Rectal smooth muscle tissue (tissue), 1 donor: ENCODE measurements around the gene SHOC2.

Experiments used
- H3K27ac ChIP-seq: one replicate; pipeline ENCODE4 v1.7.0; 2013; ENCODE audit warnings: low read depth, low read length, inconsistent platforms
- H3K27me3 ChIP-seq: one replicate; pipeline ENCODE4 v1.7.0; 2013; ENCODE audit warnings: low read length; ENCODE audit not compliant: control insufficient read depth, insufficient read depth
- H3K36me3 ChIP-seq: one replicate; pipeline ENCODE4 v1.7.0; 2013; ENCODE audit warnings: low read length; ENCODE audit not compliant: control insufficient read depth, insufficient read depth
- H3K4me1 ChIP-seq: one replicate; pipeline ENCODE4 v1.7.0; 2013; ENCODE audit warnings: low read length; ENCODE audit not compliant: control insufficient read depth, insufficient read depth
- H3K4me3 ChIP-seq: one replicate; pipeline ENCODE4 v1.7.0; 2013; ENCODE audit warnings: low read length
- H3K9ac ChIP-seq: one replicate; pipeline ENCODE4 v1.7.0; 2013; ENCODE audit warnings: low read length

The SHOC2 gene

DNA sequence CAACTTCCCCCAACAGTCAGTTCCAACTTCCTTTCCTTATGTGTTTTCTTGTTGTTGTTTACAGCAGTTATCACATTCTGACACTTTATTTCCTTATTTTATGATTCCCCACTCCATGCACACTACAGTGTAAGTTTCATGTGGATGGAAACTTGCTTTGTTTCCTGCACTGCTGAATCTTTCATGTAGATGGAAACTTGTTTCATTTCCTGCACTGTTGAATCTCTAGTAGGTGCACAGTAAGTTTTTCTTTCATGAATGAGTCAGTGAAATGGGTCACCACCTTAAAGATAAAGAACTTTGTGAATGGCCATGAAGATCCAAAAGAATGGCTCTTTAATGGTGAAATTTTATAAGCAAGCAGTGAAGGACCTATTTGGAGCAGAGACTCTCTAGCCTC is 61.4 kb downstream of the SHOC2 start:
- H3K27ac ChIP-seq: no peak overlapping the region
- H3K9ac ChIP-seq: no peak overlapping the region
- H3K4me1 ChIP-seq: no peaks in the 10 kb centered on the region
- H3K4me3 ChIP-seq: no peak overlapping the region
- H3K36me3 ChIP-seq: peaks cover 2% of the 10 kb centered on the region
- no peaks in the 10 kb centered on the region for H3K27me3 ChIP-seq

DNA sequence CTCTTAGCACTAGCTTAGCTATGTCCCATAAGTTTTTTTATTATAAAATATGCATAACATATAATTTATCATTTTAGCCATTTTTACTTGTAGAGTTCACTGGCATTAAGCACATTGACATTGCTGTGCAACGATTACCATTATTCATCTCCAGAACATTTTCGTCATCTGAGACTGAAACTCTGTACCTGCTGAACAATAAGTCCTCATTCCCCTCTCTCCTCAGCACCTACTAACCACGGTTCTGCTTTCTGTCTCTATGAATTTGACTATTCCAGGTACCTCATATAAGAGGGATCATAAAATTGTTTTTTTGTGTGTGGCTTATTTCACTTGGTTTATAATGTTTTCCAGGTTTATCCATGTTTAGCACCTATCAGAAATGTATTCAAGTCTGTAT is 64.1 kb downstream of the SHOC2 start:
- H3K36me3 ChIP-seq: peaks cover 2% of the 10 kb centered on the region
- no peak overlapping the region for H3K27ac ChIP-seq
- no peaks in the 10 kb centered on the region for H3K4me1 ChIP-seq
- H3K27me3 ChIP-seq: no peaks in the 10 kb centered on the region
- no peak overlapping the region for H3K4me3 ChIP-seq
- no peak overlapping the region for H3K9ac ChIP-seq

DNA sequence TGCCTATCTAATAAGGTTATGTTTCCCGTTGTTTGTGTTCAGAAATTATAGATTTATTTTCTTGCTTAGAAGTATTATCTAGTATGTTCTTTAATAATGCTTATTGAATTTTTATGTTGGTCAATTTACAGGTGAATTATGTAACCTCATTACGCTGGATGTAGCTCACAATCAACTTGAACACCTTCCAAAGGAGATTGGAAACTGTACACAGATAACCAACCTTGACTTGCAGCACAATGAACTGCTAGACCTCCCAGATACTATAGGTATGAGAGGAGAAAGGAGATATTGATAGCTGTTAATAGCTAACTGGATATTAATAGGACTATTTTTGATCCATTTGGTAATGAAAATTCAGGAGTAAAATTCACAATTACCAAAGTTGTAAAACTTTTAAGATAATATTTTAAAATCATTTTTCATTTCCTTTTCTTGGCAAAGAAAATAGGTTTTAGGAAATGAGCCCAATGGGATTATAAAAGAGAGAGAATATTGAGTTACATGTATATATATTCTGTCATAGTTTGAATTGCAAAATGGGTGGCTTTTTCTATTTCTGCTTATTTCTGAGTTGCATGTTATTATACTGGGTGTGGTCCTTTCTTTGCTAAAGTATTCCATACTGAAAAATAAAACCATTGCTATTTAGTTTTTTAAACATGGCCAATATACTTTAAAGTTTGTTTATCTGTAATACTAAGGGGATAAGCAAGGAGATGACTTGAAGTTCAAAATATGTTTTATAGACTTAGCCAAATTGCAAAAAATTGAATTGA is 66.3 kb downstream of the SHOC2 start:
- peaks cover 2% of the 10 kb centered on the region for H3K36me3 ChIP-seq
- H3K4me1 ChIP-seq: no peaks in the 10 kb centered on the region

DNA sequence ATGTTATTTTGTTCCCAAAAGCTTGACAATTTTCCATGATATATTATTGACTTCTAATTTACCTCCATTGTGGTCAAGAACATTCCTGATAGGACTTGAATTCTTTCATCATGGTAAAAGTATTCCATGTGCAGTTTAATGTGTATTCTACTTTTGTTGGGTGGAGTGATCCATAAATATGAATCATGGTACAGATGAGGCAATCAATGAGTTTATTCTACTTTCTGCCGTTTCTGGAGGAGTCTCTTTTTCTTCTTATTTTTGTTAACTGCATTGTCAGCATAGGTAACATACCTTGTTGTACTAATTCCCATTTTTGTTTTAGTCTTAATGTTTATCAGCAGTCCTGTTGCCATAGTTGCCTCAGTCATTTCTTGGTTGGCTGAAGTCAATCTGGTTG is 69.6 kb downstream of the SHOC2 start:
- Histone ChIP-seq H3K4me3 (no peak overlapping the region), H3K27me3 (no peaks in the 10 kb centered on the region), H3K9ac (no peak overlapping the region), H3K4me1 (no peaks in the 10 kb centered on the region), H3K27ac (no peak overlapping the region), H3K36me3 (no peaks in the 10 kb centered on the region)

More for the DNA sequence above, 66.3 kb downstream of the SHOC2 start:
- no peak overlapping the region for H3K4me3 ChIP-seq
- H3K27ac ChIP-seq: no peak overlapping the region
- H3K9ac ChIP-seq: no peak overlapping the region
- H3K27me3 ChIP-seq: no peaks in the 10 kb centered on the region

DNA sequence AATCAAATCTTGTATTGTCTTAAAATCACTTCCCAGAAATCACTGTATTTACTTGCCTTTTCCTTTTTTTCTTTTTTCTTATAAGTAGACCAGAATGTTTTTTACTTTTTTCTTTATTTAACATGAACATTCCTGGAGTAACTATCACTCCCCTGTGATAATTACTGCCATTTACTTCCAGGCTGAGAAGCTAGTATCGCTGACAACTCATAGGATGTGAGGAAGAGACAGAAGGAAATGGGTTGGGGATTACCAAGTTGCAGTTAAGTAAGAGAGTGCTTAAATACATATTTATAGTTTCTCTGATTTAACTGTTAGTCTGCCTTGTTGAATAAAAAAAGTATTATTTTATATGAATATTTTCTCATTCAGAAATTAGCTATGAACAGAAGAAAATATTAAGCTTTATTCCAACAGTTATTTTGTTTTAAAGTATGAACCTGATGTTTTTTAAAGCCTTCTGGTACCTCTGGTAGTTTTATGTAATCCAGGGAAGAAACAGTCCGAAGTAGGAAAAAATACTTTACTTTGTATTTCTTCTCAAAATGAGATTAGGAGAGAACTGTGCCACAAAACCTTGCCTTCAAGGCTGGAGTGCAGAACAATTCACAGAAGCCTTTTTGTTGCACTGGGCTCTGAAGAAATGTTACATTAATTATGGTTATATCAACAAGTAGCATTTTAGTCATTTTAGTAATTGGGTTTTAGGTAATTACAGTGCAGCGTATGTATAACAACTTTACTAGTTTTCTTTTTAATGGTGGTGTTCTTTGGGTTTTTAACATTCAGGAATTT is 72.8 kb downstream of the SHOC2 start:
- H3K4me3 ChIP-seq: no peak overlapping the region
- no peaks in the 10 kb centered on the region for H3K36me3 ChIP-seq
- H3K27me3 ChIP-seq: no peaks in the 10 kb centered on the region
- no peak overlapping the region for H3K27ac ChIP-seq
- no peaks in the 10 kb centered on the region for H3K4me1 ChIP-seq
- no peak overlapping the region for H3K9ac ChIP-seq

DNA sequence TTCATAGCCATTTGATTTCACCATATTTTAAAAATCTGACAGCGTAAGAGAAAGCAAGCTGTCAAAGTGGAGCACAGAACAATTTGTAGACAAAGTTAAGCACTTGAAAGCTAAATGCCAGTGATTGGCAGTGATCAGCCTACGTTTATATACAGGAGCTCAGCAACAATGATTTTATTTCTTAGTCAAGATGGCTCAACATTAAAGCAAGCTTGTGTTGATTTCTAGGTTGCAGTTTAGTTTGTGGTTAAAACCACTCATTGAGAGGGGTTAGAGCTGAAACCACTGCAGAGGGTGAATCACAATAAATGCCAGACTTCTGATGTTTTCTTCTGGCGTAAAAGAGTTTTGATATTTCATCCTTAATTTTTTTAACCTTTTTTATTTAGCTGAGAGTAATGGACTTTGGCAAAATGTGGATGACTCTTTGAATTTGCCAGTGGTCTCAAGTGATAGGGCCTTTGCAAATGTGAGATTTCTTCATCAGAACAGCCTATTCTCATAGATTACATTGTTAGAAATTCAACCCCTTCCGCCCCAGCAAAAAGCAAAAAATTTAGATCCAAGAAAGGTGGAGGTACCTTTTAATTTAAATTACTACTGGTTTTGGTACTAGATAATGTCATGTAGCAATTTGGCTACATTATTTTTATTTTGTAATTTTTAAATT is 73.8 kb downstream of the SHOC2 start:
- Histone ChIP-seq H3K27ac (no peak overlapping the region), H3K4me1 (no peaks in the 10 kb centered on the region), H3K36me3 (no peaks in the 10 kb centered on the region), H3K9ac (no peak overlapping the region), H3K4me3 (no peak overlapping the region), H3K27me3 (no peaks in the 10 kb centered on the region)

DNA sequence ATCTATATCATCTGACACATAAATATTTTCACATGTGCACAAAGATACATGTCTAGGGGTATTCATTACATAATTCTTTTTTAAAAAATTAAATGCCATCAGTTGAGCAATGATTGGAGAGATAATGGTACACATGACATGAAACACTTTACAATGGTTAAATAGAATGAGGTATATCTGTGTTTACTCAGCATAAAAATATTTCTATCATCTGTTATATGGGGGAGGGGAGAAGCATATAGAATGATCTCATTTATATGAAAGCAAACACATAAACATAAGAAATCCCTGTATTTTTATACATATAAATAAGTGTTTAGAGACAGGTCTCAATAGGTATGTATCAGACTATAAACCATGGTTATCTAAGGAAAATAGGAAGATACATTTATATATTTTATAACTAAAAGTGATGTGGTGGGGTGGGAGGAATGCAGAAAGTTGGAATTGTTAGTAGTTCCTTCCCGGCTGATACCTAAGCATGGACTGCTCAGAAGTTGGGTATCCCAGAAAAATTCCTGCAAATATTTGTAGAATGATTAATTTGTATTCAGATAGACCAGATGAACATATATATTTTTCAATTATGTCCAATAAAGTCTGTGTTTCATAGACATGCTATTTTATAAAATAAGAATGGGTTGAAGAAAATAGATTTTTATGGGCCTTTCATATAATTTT is 75.1 kb downstream of the SHOC2 start:
- Histone ChIP-seq H3K4me1 (no peaks in the 10 kb centered on the region), H3K9ac (no peak overlapping the region), H3K27me3 (no peaks in the 10 kb centered on the region), H3K4me3 (no peak overlapping the region), H3K27ac (no peak overlapping the region), H3K36me3 (no peaks in the 10 kb centered on the region)

DNA sequence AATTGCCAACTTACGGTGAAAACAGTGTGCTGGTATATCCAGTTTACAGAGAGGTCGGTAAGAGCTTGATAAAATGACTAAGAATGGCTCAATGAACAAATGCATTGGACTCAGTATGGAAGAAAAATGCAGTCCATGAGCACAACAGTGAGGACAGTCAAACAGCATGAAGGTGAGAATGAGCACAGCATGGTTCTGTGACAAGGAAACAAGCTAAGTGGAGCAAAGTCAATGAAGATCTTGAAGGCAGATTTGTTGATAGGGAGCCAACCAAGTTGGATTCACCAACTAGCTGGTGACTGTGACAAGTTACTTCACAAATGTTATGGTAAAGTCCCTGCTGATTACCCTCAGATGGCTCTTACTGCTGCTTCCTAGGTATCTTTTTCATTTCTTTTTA is 75.9 kb downstream of the SHOC2 start:
- H3K4me3 ChIP-seq: no peak overlapping the region
- H3K36me3 ChIP-seq: no peaks in the 10 kb centered on the region
- H3K4me1 ChIP-seq: no peaks in the 10 kb centered on the region
- no peak overlapping the region for H3K27ac ChIP-seq
- no peaks in the 10 kb centered on the region for H3K27me3 ChIP-seq
- H3K9ac ChIP-seq: no peak overlapping the region

DNA sequence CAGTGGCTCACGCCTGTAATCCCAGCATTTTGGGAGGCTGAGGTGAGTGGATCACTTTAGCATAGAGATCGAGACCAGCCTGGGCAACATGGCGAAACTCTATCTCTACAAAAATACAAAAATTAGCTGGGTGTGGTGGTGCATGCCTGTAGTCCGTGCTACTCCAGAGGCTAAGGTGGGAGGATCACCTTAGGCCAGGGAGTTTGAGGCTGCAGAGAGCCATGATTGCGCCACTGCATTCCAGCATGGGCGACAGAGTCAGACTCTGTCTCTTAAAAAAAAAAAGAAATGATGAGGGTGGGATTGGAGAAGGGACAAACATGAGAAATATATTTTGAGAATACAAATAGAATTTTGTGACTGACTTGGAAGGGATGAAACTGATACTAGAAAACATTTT is 76.9 kb downstream of the SHOC2 start:
- no peak overlapping the region for H3K27ac ChIP-seq
- H3K9ac ChIP-seq: no peak overlapping the region
- H3K27me3 ChIP-seq: no peaks in the 10 kb centered on the region
- H3K4me1 ChIP-seq: no peaks in the 10 kb centered on the region
- H3K4me3 ChIP-seq: no peak overlapping the region
- H3K36me3 ChIP-seq: no peaks in the 10 kb centered on the region

DNA sequence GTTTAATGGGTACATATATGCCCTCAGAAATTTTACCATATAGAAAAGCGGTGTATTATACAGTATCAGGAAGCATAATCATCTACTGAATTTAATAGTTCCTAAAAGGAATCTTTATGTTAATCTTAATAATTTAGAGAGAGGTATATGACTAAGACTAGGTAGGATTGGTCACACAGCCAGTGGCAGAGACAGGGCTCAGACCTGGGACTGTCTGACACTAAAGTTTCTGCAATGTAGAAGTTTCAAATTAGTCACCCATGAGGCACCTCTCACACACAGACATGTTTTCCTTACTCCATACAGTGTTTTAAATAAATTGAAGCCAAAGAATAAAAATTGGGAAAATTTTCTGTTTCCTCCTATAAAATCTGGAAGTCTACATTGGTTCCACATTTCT is 84.6 kb downstream of the SHOC2 start:
- no peaks in the 10 kb centered on the region for H3K4me1 ChIP-seq
- H3K27ac ChIP-seq: no peak overlapping the region
- H3K36me3 ChIP-seq: peaks cover 3% of the 10 kb centered on the region
- no peak overlapping the region for H3K9ac ChIP-seq
- no peak overlapping the region for H3K4me3 ChIP-seq
- no peaks in the 10 kb centered on the region for H3K27me3 ChIP-seq

DNA sequence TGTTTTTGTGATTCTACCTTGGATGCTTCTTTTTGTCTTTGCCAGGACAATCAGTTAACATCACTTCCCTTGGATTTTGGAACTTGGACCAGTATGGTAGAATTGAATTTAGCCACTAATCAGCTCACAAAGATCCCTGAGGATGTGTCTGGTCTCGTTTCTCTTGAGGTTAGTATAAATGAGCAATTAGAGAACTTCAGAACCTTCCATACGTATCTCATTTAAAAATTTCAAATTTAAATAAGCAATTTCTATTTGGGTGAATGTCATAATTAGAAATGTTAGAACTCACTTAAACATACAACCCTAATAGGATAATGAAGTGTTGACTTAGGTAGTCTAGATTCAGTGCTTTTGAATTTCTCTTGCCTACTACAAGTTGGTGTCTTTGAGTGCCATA is 88.1 kb downstream of the SHOC2 start:
- H3K27me3 ChIP-seq: no peaks in the 10 kb centered on the region
- no peak overlapping the region for H3K27ac ChIP-seq
- no peaks in the 10 kb centered on the region for H3K4me1 ChIP-seq
- peaks cover 3% of the 10 kb centered on the region for H3K36me3 ChIP-seq
- no peak overlapping the region for H3K4me3 ChIP-seq
- no peak overlapping the region for H3K9ac ChIP-seq

DNA sequence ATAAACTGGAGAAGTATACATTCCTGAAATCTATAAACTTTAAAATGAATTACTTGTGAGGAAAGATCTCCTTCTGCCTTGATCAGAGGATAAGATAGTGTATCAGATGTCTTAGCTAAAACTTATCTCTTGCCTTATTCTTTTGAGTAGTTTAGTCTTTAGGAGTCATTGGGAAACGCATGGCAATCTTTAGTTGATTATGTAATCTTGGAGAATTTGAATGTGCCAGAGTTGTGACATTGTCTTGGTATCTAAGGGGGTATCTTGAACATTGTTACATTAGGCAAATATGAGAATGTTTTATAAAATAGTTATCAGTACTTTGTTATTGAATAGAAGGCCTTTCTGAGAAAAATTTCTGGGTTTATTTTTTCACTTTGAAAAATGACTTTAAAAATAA is 95.8 kb downstream of the SHOC2 start:
- Histone ChIP-seq H3K27me3 (no peaks in the 10 kb centered on the region), H3K36me3 (peaks cover 4% of the 10 kb centered on the region), H3K27ac (no peak overlapping the region), H3K9ac (no peak overlapping the region), H3K4me1 (no peaks in the 10 kb centered on the region), H3K4me3 (no peak overlapping the region)
